ENCODE results near the gene NUP93.
"Not testable (repeated sequence)": the region's sequence is repeated elsewhere in the genome, so short reads cannot be mapped to it uniquely, and the experiment has no call there.

NUP93 gene

DNA sequence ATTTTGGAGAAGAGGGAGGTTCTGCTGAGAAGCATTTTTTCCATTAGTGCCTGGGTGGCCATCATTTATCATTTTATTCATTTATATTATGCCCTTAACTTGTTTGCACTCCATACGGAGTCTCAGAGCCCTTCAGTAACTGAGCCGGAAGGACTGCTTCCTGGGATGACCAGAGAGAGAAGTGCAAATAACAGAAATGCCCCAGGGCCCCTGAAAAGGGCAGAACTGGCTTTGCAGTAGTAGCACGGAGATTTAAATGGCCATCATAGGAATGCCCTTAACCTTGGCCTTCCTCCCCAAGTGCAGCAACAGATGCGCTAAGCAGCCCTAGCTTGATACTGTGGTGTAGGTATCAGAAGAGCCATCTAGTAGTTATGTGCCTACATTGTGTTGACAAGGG is 58.5 kb downstream of the NUP93 start:
- H3K27me3 ChIP-seq (ENCODE audit: control insufficient read depth, insufficient read depth, low read length): no peaks in the 10 kb centered on the region
- no peak overlapping the region for H3K27ac ChIP-seq
- H2AFZ ChIP-seq: no peak overlapping the region
- no peak overlapping the region for H3K9ac ChIP-seq
- H3K4me3 ChIP-seq (ENCODE audit: low read depth, low read length): no peak overlapping the region
- TF ChIP-seq, protein P1, sequence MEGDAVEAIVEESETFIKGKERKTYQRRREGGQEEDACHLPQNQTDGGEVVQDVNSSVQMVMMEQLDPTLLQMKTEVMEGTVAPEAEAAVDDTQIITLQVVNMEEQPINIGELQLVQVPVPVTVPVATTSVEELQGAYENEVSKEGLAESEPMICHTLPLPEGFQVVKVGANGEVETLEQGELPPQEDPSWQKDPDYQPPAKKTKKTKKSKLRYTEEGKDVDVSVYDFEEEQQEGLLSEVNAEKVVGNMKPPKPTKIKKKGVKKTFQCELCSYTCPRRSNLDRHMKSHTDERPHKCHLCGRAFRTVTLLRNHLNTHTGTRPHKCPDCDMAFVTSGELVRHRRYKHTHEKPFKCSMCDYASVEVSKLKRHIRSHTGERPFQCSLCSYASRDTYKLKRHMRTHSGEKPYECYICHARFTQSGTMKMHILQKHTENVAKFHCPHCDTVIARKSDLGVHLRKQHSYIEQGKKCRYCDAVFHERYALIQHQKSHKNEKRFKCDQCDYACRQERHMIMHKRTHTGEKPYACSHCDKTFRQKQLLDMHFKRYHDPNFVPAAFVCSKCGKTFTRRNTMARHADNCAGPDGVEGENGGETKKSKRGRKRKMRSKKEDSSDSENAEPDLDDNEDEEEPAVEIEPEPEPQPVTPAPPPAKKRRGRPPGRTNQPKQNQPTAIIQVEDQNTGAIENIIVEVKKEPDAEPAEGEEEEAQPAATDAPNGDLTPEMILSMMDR (IDR thresholded peaks at IDR 0.05): no peak
- no peak overlapping the region for H3K4me2 ChIP-seq (ENCODE audit: low read length)
- H3K36me3 ChIP-seq (ENCODE audit: control insufficient read depth, insufficient read depth, low read length): no peaks in the 10 kb centered on the region
- no peaks in the 10 kb centered on the region for H3K4me1 ChIP-seq
- H3K79me2 ChIP-seq: no peaks in the 10 kb centered on the region
- H3K9me3 ChIP-seq (ENCODE audit: control insufficient read depth, low read length): no peaks in the 10 kb centered on the region

DNA sequence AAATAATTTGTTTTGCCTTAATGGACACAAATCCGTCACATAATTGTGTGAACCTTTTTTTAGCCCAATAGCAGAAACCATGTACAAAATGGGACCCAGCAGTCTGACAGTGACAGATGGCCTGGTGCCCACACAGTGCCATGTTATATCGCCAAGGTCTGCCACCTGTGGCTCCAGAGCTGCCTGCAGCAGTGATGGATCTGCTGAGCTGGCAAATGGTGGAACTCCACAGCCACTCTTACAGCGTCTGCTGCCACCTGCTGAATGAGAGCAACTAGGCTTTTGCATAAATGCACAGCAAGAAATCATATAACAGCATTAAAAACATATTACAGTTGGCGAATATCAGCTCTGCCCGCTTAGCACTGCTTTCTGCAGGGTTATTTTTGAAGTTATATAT is 59.4 kb downstream of the NUP93 start:
- TF ChIP-seq, protein P1 (IDR thresholded peaks at IDR 0.05): peak; percentile 32
- Histone ChIP-seq H3K4me1 (no peaks in the 10 kb centered on the region), H3K36me3 (ENCODE audit: control insufficient read depth, insufficient read depth, low read length) (no peaks in the 10 kb centered on the region), H3K27me3 (ENCODE audit: control insufficient read depth, insufficient read depth, low read length) (no peaks in the 10 kb centered on the region), H3K27ac (no peak overlapping the region), H3K9me3 (ENCODE audit: control insufficient read depth, low read length) (no peaks in the 10 kb centered on the region), H2AFZ (no peak overlapping the region), H3K79me2 (no peaks in the 10 kb centered on the region), H3K9ac (no peak overlapping the region), H3K4me3 (ENCODE audit: low read depth, low read length) (no peak overlapping the region), H3K4me2 (ENCODE audit: low read length) (no peak overlapping the region)

DNA sequence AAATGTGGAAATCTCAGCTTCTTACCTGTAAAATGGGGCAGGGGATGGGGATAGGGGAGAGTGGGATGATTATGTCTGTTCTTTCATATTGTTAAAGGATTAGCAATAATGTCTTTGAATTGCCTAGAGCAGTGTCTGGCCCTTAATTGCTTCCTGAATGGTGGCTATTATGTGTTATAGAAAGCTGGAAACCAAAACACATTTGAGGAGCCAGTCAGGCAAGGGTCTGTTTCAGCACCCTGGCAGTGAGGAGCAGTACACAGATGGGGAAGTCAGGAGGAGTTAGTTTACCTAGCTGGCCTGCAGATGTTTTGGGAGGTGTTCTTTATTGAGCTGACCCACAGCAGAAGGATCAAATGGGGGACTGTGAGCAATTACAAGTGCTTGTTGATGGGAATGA is 63.0 kb downstream of the NUP93 start:
- no peak overlapping the region for H3K9ac ChIP-seq
- no peaks in the 10 kb centered on the region for H3K4me1 ChIP-seq
- peaks cover 3% of the 10 kb centered on the region for H3K79me2 ChIP-seq
- no peak overlapping the region for H2AFZ ChIP-seq
- no peak overlapping the region for H3K27ac ChIP-seq
- no peak overlapping the region for H3K4me3 ChIP-seq (ENCODE audit: low read depth, low read length)
- TF ChIP-seq, protein P1 (IDR thresholded peaks at IDR 0.05): no peak
- no peak overlapping the region for H3K4me2 ChIP-seq (ENCODE audit: low read length)
- no peaks in the 10 kb centered on the region for H3K9me3 ChIP-seq (ENCODE audit: control insufficient read depth, low read length)
- H3K36me3 ChIP-seq (ENCODE audit: control insufficient read depth, insufficient read depth, low read length): no peaks in the 10 kb centered on the region
- H3K27me3 ChIP-seq (ENCODE audit: control insufficient read depth, insufficient read depth, low read length): no peaks in the 10 kb centered on the region

DNA sequence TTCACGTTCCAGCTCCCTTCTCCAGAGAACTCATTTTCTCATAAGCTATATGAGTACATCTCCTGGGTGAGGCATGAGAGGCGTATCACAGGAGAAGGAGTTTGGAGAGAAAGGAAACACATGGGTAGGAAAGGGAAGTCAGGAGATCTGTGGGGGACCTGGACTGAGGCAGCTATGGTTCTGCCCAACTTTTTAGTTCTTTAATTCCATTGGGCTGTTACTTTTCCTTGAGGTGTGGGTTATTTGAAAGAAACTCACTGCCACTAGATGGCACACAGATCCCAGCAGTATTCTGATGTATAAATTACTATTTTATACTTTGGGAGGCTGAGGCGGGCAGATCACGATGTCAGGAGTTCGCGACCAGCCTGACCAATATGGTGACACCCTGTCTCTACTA is 63.6 kb downstream of the NUP93 start:
- no peaks in the 10 kb centered on the region for H3K4me1 ChIP-seq
- TF ChIP-seq, protein P1 (IDR thresholded peaks at IDR 0.05): peak; percentile 31
- no peaks in the 10 kb centered on the region for H3K36me3 ChIP-seq (ENCODE audit: control insufficient read depth, insufficient read depth, low read length)
- H2AFZ ChIP-seq: no peak overlapping the region
- no peak overlapping the region for H3K27ac ChIP-seq
- H3K4me2 ChIP-seq (ENCODE audit: low read length): no peak overlapping the region
- no peak overlapping the region for H3K4me3 ChIP-seq (ENCODE audit: low read depth, low read length)
- no peaks in the 10 kb centered on the region for H3K9me3 ChIP-seq (ENCODE audit: control insufficient read depth, low read length)
- peaks cover 3% of the 10 kb centered on the region for H3K79me2 ChIP-seq
- no peaks in the 10 kb centered on the region for H3K27me3 ChIP-seq (ENCODE audit: control insufficient read depth, insufficient read depth, low read length)
- no peak overlapping the region for H3K9ac ChIP-seq

DNA sequence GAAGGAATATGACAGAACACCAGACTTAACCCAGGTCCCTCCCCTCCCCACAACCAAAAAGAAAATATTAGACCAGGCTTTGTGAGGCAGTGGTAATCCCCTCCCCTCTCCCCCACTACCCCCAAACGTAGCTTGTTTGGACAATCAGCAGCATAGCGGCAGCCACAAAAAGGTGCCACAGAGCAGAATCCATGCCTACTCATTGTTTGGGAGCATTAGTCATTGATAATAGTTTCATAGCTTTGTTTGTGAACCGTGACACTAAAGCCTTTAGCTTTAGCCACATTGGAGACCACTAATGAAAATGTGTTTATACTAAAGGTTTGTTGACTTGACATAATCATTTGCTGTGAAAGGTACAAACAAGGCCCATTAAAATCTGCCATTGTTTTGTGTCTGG is 65.1 kb downstream of the NUP93 start:
- Histone ChIP-seq H3K27me3 (ENCODE audit: control insufficient read depth, insufficient read depth, low read length) (no peaks in the 10 kb centered on the region), H3K27ac (no peak overlapping the region), H3K9ac (no peak overlapping the region), H3K9me3 (ENCODE audit: control insufficient read depth, low read length) (no peaks in the 10 kb centered on the region), H3K4me2 (ENCODE audit: low read length) (no peak overlapping the region), H3K79me2 (peaks cover 3% of the 10 kb centered on the region), H3K36me3 (ENCODE audit: control insufficient read depth, insufficient read depth, low read length) (no peaks in the 10 kb centered on the region), H3K4me3 (ENCODE audit: low read depth, low read length) (no peak overlapping the region), H2AFZ (no peak overlapping the region), H3K4me1 (no peaks in the 10 kb centered on the region)
- TF ChIP-seq, protein P1 (IDR thresholded peaks at IDR 0.05): no peak

DNA sequence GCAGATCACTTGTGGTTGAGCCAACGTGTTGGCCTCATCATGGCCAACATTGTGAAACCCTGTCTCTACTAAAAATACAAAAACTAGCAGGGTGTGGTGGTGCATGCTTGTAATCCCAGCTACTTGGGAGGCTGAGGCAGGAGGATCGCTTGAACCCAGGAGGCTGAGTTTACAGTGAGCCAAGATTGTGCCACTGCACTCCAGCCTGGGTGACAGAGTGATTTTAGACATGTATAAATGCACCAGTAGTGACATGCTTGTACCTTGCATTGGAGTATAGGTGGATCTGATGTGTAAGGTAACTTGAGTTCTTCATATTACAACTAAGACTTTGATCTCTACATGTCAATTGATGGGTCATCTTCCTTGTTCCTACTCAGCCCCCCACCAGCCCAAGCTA is 67.1 kb downstream of the NUP93 start:
- not testable (repeated sequence) for H3K27ac ChIP-seq; H3K27me3 ChIP-seq (ENCODE audit: control insufficient read depth, insufficient read depth, low read length); H3K9me3 ChIP-seq (ENCODE audit: control insufficient read depth, low read length); H2AFZ ChIP-seq; H3K9ac ChIP-seq; H3K4me1 ChIP-seq; H3K4me3 ChIP-seq (ENCODE audit: low read depth, low read length); H3K36me3 ChIP-seq (ENCODE audit: control insufficient read depth, insufficient read depth, low read length); H3K4me2 ChIP-seq (ENCODE audit: low read length); H3K79me2 ChIP-seq

Measured in parathyroid adenoma (tissue), 2 donors.